Measurements from ENCODE around the gene JMJD1C. TPM values are rescaled to one million over a fixed set of nuclear protein-coding genes. Genes with fewer than 3 reads are reported as not detected.

The JMJD1C gene
- total and polyA plus RNA-seq, 10 of the 15 experiments (the other 5 are each of a cell fraction or from before 2014, with no cell fraction given): 31.2 to 83.3 (median 49.5) TPM

- TF ChIP-seq, protein P1, sequence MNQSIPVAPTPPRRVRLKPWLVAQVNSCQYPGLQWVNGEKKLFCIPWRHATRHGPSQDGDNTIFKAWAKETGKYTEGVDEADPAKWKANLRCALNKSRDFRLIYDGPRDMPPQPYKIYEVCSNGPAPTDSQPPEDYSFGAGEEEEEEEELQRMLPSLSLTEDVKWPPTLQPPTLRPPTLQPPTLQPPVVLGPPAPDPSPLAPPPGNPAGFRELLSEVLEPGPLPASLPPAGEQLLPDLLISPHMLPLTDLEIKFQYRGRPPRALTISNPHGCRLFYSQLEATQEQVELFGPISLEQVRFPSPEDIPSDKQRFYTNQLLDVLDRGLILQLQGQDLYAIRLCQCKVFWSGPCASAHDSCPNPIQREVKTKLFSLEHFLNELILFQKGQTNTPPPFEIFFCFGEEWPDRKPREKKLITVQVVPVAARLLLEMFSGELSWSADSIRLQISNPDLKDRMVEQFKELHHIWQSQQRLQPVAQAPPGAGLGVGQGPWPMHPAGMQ (IDR thresholded peaks at IDR 0.05; ENCODE audit: borderline replicate concordance): no peak
- TF ChIP-seq CHD1 (IDR thresholded peaks at IDR 0.05; ENCODE audit: low read depth, low read length) (no peak), POLR2AphosphoS5 (IDR thresholded peaks at IDR 0.05; ENCODE audit: low read length) (no peak), BACH1 (IDR thresholded peaks at IDR 0.05; ENCODE audit: borderline replicate concordance) (no peak)
- TF ChIP-seq, protein P2, sequence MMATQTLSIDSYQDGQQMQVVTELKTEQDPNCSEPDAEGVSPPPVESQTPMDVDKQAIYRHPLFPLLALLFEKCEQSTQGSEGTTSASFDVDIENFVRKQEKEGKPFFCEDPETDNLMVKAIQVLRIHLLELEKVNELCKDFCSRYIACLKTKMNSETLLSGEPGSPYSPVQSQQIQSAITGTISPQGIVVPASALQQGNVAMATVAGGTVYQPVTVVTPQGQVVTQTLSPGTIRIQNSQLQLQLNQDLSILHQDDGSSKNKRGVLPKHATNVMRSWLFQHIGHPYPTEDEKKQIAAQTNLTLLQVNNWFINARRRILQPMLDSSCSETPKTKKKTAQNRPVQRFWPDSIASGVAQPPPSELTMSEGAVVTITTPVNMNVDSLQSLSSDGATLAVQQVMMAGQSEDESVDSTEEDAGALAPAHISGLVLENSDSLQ (IDR thresholded peaks at IDR 0.05): no peak
Measured at GRCh38 chr10:63474488-63474887, 8.7 kb upstream of the JMJD1C start (continued).

DNA sequence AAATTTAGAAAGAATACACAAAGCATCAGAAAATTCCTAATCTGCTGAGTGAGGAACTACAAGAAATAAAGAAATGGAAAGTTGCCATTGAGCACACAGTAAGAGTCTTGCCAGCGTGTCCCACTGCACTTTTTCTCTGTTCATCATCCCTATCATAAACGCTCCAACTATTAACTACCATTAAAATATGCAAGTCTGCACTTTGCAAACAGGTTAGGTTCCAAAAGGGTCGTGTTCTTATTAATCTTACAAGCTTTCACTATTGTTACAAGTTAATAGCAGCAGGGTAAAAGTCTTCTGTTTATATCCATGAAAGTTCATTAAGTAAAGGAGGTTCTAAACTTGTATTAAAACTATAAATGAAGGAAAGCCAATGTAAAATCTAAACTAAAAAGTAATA lies 5.2 kb upstream of the JMJD1C start:
- Histone ChIP-seq H3K4me3 (no peak overlapping the region), H3K27me3 (replicated peaks in 1 of 2; ENCODE audit: control insufficient read depth in 2 of 2, insufficient read depth in 2 of 2, low read length in 1 of 2) (no peaks in the 10 kb centered on the region), H3K36me3 (ENCODE audit: control insufficient read depth in 2 of 2, insufficient read depth in 2 of 2, low read length in 1 of 2) (no peaks in the 10 kb centered on the region), H3K79me2 (ENCODE audit: control insufficient read depth, insufficient read depth, low read length) (peaks cover 12% of the 10 kb centered on the region), H3K27ac (ENCODE audit: control insufficient read depth, insufficient read depth) (no peak overlapping the region), H3K9ac (ENCODE audit: control insufficient read depth, insufficient read depth, low read length) (no peak overlapping the region), H2AFZ (ENCODE audit: control insufficient read depth, low read depth, low read length) (no peak overlapping the region), H3K9me3 (replicated peaks; ENCODE audit: control insufficient read depth, insufficient read depth, low read length) (no peaks in the 10 kb centered on the region), H4K20me1 (ENCODE audit: control insufficient read depth, insufficient read depth) (no peaks in the 10 kb centered on the region), H3K4me1 (ENCODE audit: control insufficient read depth, insufficient read depth, low read length) (peaks cover 3% of the 10 kb centered on the region; the same call in 1 of the 2 replicates), H3K4me2 (ENCODE audit: control insufficient read depth, insufficient read depth) (no peak overlapping the region)
- RAD21 ChIA-PET (ENCODE audit: unreplicated experiment): no interaction called here
- SMC1A ChIA-PET (ENCODE audit: uncharacterized antibody, unreplicated experiment): interaction anchor here (1.0 kb wide), 1 partner anchor 253 kb away, joined by 3 read pairs; no protein-coding TSS in a partner anchor
- FAIRE-seq: no peak
- POLR2A ChIA-PET: no interaction called here
- no peak for DNase-seq (ENCODE audit: low read depth, low spot score)
- TF ChIP-seq CTCF (IDR thresholded peaks at IDR 0.05 in 2 of 3, conservative IDR thresholded peaks at IDR 0.05 in 1 of 3; ENCODE audit: control insufficient read depth in 2 of 3, extremely low read depth in 1 of 3, insufficient read depth in 1 of 3, low read depth in 3 of 3, low read length in 3 of 3) (no peak), NFYB (IDR thresholded peaks at IDR 0.05; ENCODE audit: insufficient read depth, low read depth, low read length) (no peak), ATF7 (IDR thresholded peaks at IDR 0.05; ENCODE audit: low read depth) (no peak), RAD21 (IDR thresholded peaks at IDR 0.05; ENCODE audit: insufficient read depth, low read depth, low read length) (no peak)
- TF ChIP-seq, protein P3, sequence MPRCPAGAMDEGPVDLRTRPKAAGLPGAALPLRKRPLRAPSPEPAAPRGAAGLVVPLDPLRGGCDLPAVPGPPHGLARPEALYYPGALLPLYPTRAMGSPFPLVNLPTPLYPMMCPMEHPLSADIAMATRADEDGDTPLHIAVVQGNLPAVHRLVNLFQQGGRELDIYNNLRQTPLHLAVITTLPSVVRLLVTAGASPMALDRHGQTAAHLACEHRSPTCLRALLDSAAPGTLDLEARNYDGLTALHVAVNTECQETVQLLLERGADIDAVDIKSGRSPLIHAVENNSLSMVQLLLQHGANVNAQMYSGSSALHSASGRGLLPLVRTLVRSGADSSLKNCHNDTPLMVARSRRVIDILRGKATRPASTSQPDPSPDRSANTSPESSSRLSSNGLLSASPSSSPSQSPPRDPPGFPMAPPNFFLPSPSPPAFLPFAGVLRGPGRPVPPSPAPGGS (IDR thresholded peaks at IDR 0.05; ENCODE audit: borderline replicate concordance, insufficient read depth, low read depth, low read length, poor library complexity, severe bottlenecking): no peak
- ATAC-seq: no peak
- in situ Hi-C loops (cut with MboI) (no loop called here), intact Hi-C loops (cut with micrococcal nuclease; ENCODE audit: unreplicated experiment) (no loop called here)
- WGBS (ENCODE audit: insufficient coverage, insufficient replicate concordance, low lambda C conversion rate, missing lambda C conversion rate): 80% methylated on average over 3 of the region's 3 CpGs
- CTCF ChIA-PET: no interaction called here
- no TSS peak for BruUV-seq (replicated peaks)

Data from GM12878 (cell line).